KMS-11 (cell line): ENCODE data around the gene NKAIN4.

Experiments used
- H2AFZ ChIP-seq: fragments of 200-600 bp; sonication (generic); 2 replicates; pipeline ENCODE4 v1.6.1; 2016; ENCODE audit warnings: antibody characterized with exemption, mixed run types, low read depth
- H3K27ac ChIP-seq: fragments of 200-600 bp; sonication (generic); 2 replicates; pipeline ENCODE4 v1.6.1; 2016; ENCODE audit warnings: mild to moderate bottlenecking, mixed run types
- H3K27me3 ChIP-seq: fragments of 200-600 bp; sonication (generic); 2 replicates; pipeline ENCODE4 v1.6.1; 2017; ENCODE audit warnings: mild to moderate bottlenecking, low read depth, mixed run types, moderate library complexity; ENCODE audit not compliant: insufficient read depth
- H3K36me3 ChIP-seq: fragments of 200-600 bp; sonication (generic); 2 replicates; pipeline ENCODE4 v1.6.1; 2017; ENCODE audit warnings: mild to moderate bottlenecking, mixed run types; ENCODE audit not compliant: insufficient read depth
- H3K4me1 ChIP-seq: fragments of 200-600 bp; sonication (generic); 2 replicates; pipeline ENCODE4 v1.6.1; 2016; ENCODE audit warnings: mild to moderate bottlenecking, low read depth, mixed run types; ENCODE audit not compliant: poor library complexity, severe bottlenecking
- H3K4me2 ChIP-seq: fragments of 200-600 bp; sonication (generic); 2 replicates; pipeline ENCODE4 v1.7.0; 2016; ENCODE audit warnings: mild to moderate bottlenecking, mixed run types
- H3K4me3 ChIP-seq: fragments of 200-600 bp; sonication (generic); IDR thresholded peaks from 2 replicates; pipeline ENCODE4 v1.6.1; 2017; ENCODE audit warnings: low read depth, low read length, mixed read lengths; ENCODE audit not compliant: insufficient read depth
- H3K79me2 ChIP-seq: fragments of 200-600 bp; sonication (generic); 2 replicates; pipeline ENCODE4 v1.6.1; 2016; ENCODE audit warnings: low read depth, mixed run types; ENCODE audit not compliant: insufficient read depth
- H3K9ac ChIP-seq: fragments of 200-600 bp; sonication (generic); 2 replicates; pipeline ENCODE4 v1.6.1; 2016; ENCODE audit warnings: mild to moderate bottlenecking, mixed run types
- H4K20me1 ChIP-seq: fragments of 200-600 bp; sonication (generic); 2 replicates; pipeline ENCODE4 v1.6.1; 2016; ENCODE audit warnings: mild to moderate bottlenecking, mixed run types; ENCODE audit not compliant: insufficient read depth
- TF ChIP-seq, protein P1 (sequence below): fragments of 200-600 bp; sonication (generic); conservative IDR thresholded peaks from 2 replicates; pipeline ENCODE4 v1.6.1; 2017; ENCODE audit warnings: low read depth, mild to moderate bottlenecking, antibody characterized with exemption, low read length, moderate library complexity, mixed read lengths

The NKAIN4 gene

DNA sequence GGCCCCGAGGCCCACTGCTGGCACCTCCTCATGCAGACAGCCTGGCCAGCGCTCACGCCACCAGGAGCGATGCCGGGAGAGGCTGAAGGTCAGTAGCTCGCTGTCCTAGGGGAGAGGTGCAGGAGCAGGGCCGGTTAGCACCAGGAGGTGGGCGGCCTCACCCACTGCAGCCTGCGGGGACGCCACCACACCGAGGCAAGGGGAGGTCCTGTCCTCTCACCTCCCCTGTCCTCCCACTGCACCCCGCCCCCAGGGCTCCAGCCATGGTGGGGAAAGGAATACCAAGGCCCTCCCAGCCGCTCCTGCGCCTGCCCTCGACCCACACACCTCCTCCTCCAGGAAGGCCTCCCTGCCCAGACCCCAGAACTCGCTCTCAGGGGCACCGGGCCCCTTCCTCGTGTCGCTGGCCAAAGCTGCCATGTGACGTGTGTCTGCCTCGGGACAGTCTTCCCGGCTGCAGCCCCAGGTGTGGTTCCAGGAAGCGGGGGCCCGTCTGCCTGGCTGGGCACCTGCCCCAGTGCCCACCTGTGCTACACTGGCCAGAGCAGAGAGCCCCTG, 6.5 kb downstream of the NKAIN4 start:
- Histone ChIP-seq H3K27ac (no peak overlapping the region), H2AFZ (no peak overlapping the region), H3K4me2 (no peak overlapping the region), H4K20me1 (no peaks in the 10 kb centered on the region), H3K4me1 (peaks cover 6% of the 10 kb centered on the region), H3K9ac (no peak overlapping the region), H3K27me3 (peaks cover 99% of the 10 kb centered on the region), H3K36me3 (no peaks in the 10 kb centered on the region), H3K79me2 (no peaks in the 10 kb centered on the region), H3K4me3 (no peak overlapping the region)
- TF ChIP-seq, protein P1, sequence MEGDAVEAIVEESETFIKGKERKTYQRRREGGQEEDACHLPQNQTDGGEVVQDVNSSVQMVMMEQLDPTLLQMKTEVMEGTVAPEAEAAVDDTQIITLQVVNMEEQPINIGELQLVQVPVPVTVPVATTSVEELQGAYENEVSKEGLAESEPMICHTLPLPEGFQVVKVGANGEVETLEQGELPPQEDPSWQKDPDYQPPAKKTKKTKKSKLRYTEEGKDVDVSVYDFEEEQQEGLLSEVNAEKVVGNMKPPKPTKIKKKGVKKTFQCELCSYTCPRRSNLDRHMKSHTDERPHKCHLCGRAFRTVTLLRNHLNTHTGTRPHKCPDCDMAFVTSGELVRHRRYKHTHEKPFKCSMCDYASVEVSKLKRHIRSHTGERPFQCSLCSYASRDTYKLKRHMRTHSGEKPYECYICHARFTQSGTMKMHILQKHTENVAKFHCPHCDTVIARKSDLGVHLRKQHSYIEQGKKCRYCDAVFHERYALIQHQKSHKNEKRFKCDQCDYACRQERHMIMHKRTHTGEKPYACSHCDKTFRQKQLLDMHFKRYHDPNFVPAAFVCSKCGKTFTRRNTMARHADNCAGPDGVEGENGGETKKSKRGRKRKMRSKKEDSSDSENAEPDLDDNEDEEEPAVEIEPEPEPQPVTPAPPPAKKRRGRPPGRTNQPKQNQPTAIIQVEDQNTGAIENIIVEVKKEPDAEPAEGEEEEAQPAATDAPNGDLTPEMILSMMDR = no peak

DNA sequence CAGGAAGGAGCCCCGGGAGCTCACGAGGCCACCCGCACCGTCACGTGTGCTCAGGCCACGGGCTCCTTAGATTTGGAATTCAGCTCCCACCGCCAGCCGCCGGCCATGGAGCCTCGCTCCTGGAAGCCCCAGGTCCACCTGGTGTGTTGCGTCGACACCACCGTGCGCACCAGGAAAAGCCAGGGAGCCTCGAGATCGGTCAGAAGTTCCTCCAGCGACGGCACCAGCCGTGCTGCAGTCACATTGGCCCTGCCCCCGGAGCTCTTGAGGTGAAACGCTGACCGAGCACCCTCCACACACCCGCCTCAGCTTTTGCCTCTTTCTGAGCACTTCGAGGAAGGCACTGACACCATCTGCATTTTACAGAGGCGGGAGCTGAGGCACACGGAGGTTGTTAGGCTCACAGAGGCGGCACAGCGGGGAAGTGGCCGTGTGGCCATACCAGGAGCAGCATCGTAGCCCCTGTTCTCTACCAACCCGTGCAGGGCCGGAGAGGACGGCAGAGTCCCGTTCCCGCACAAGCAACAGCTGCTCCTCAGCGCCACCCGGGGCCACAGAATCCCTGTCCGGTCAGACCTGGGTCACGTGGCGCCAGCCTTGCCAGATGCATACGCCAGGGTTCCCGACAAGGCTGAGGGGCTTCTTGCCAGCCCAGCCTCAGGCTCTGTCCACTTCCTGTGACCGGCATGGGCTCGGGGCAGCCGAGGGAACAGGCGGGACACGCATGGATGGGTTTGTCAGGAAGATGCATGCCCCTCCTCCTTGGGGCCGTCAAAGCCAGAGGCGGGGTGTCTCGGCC, 7.6 kb downstream of the NKAIN4 start:
- H3K9ac ChIP-seq = no peak overlapping the region
- no peak overlapping the region for H2AFZ ChIP-seq
- H3K79me2 ChIP-seq = no peaks in the 10 kb centered on the region
- TF ChIP-seq, protein P1 = no peak
- no peak overlapping the region for H3K27ac ChIP-seq
- H3K4me2 ChIP-seq = no peak overlapping the region; the same call in 1 of the 2 replicates
- H3K27me3 ChIP-seq = peaks cover 99% of the 10 kb centered on the region
- no peaks in the 10 kb centered on the region for H4K20me1 ChIP-seq
- H3K4me3 ChIP-seq = no peak overlapping the region
- H3K36me3 ChIP-seq = no peaks in the 10 kb centered on the region
- H3K4me1 ChIP-seq = peaks cover 6% of the 10 kb centered on the region

DNA sequence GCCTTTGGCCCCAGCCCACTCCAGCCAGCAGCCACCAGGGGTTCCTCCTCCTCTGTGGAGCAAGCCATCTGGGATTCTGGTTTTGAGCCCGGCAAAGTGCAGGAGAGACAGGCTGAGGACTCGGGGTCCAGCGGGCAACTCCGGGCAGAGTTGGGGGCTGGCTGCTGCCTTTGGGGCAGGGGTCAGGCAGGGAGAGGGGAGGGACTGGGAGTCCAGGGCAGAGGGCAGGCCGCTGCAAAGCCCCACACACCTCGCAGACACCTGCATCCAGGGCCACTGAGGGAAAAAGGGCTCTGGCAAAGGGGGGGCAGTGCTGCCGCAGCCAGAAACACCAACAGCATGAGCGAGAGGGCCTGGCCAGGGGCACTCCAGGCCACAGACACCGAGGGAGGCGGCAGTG, 9.8 kb downstream of the NKAIN4 start:
- Histone ChIP-seq H3K27ac (no peak overlapping the region), H3K27me3 (peaks cover 98% of the 10 kb centered on the region), H3K4me2 (no peak overlapping the region), H2AFZ (no peak overlapping the region), H3K4me3 (no peak overlapping the region), H4K20me1 (no peaks in the 10 kb centered on the region), H3K79me2 (no peaks in the 10 kb centered on the region), H3K4me1 (peaks cover 6% of the 10 kb centered on the region), H3K9ac (no peak overlapping the region), H3K36me3 (no peaks in the 10 kb centered on the region)
- TF ChIP-seq, protein P1 = no peak

DNA sequence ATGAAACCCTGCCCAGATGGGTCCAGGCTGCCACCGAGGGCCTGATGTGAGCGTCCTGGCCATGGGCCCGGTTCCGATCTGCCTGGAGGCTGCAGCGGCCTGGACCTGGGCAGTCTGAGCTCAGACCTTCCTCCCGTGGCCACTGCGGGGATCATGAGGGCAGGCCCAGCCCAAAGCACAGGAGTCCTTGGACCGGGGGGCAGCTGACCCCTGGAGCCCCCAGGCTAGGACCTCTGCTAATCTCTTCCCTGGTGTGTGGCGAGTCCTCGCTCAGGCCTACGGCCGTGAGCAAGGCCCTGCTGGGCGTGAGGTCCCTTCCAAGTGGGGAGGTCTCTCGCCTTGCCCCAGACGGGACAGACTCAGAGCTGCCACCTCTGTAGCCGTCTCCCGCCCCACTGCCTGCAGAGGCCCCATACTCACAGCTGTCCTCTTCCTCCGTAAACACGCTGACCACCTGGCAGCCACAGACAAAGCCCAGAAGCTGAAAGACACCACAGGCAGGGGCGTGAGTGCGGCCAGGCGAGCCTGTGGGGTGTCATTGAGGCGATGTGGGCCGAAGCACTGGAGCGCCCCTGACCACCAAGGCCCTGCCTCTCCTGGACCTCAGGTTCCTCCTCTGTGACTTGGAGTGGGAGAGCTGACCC, 10.5 kb downstream of the NKAIN4 start:
- H4K20me1 ChIP-seq = no peaks in the 10 kb centered on the region
- no peak overlapping the region for H3K4me2 ChIP-seq
- no peak overlapping the region for H2AFZ ChIP-seq
- H3K36me3 ChIP-seq = no peaks in the 10 kb centered on the region
- H3K27me3 ChIP-seq = peaks cover 98% of the 10 kb centered on the region
- no peak overlapping the region for H3K27ac ChIP-seq
- H3K4me1 ChIP-seq = peaks cover 6% of the 10 kb centered on the region
- H3K9ac ChIP-seq = no peak overlapping the region
- no peak overlapping the region for H3K4me3 ChIP-seq
- TF ChIP-seq, protein P1 = no peak
- H3K79me2 ChIP-seq = no peaks in the 10 kb centered on the region
